Hematopoietic multipotent progenitor cell (in vitro differentiated cells): Measurements from ENCODE around the gene NEUROD2. TPM values are rescaled to one million over a fixed set of nuclear protein-coding genes. Genes with fewer than 3 reads are reported as not detected.

Experiments used
- DNase-seq, 3 donors: peaks; one replicate each; pipeline ENCODE4 v3.0.0-alpha.2; 2011 to 2015; ENCODE audit warnings: low read depth in 2 of 3, low spot score in 2 of 3
- total RNA-seq: library from RNA; depleted of rRNA; stranded (reverse); fragments of >200 nt; gene quantifications from one replicate; pipeline ENCODE4 v1.2.3, GENCODE V29; 2012

Gene NEUROD2
- total RNA-seq, 1 donor = not detected

GRCh38 chr17:39581759-39582085 lies 26.0 kb downstream of the NEUROD2 start:
- no peak for DNase-seq

- DNase-seq = no peak
Measured at GRCh38 chr17:39581071-39581758, 26.5 kb downstream of the NEUROD2 start.

- no peak for DNase-seq
Measured at GRCh38 chr17:39580082-39580468, 27.6 kb downstream of the NEUROD2 start.

- no peak for DNase-seq
Measured at GRCh38 chr17:39579318-39580081, 28.2 kb downstream of the NEUROD2 start.

GRCh38 chr17:39578272-39578671 lies 29.4 kb downstream of the NEUROD2 start:
- no peak for DNase-seq

GRCh38 chr17:39576187-39576586 lies 31.5 kb downstream of the NEUROD2 start:
- peak in 1 of 3 donors; percentile 43 for DNase-seq

- DNase-seq = peak in 2 of 3 donors; percentile 32 to 45
Measured at GRCh38 chr17:39573447-39574298, 34.0 kb downstream of the NEUROD2 start.

GRCh38 chr17:39572121-39572520 lies 35.6 kb downstream of the NEUROD2 start:
- no peak for DNase-seq

- no peak for DNase-seq
Measured at GRCh38 chr17:39569126-39569525, 38.6 kb downstream of the NEUROD2 start.

- no peak for DNase-seq
Measured at GRCh38 chr17:39568702-39569101, 39.0 kb downstream of the NEUROD2 start.

- no peak for DNase-seq
Measured at GRCh38 chr17:39566094-39566850, 41.4 kb downstream of the NEUROD2 start.

- no peak for DNase-seq
Measured at GRCh38 chr17:39564211-39564848, 43.4 kb downstream of the NEUROD2 start.

GRCh38 chr17:39563476-39563875 lies 44.2 kb downstream of the NEUROD2 start:
- DNase-seq = peak in 2 of 3 donors; percentile 43 to 76

GRCh38 chr17:39562976-39563375 lies 44.7 kb downstream of the NEUROD2 start:
- no peak for DNase-seq

GRCh38 chr17:39562395-39562794 lies 45.3 kb downstream of the NEUROD2 start:
- DNase-seq = no peak

GRCh38 chr17:39556423-39556822 lies 51.3 kb downstream of the NEUROD2 start:
- no peak for DNase-seq

- no peak for DNase-seq
Measured at GRCh38 chr17:39555368-39555767, 52.4 kb downstream of the NEUROD2 start.
